OCI-LY1 (cell line): ENCODE data around the gene C2orf72.

ENCODE experiments used
- H2AFZ ChIP-seq: fragments of 200-600 bp; sonication (generic), shearing (Covaris generic); 2 replicates; pipeline ENCODE4 v1.6.0; 2014; ENCODE audit warnings: antibody characterized with exemption, mild to moderate bottlenecking, low read length
- H3F3A ChIP-seq: fragments of 200-600 bp; sonication (generic), shearing (Covaris generic); 2 replicates; pipeline ENCODE4 v1.6.0; 2014; ENCODE audit warnings: mild to moderate bottlenecking, antibody characterized with exemption, low read length, moderate library complexity; ENCODE audit not compliant: insufficient read depth
- H3K27ac ChIP-seq: fragments of 200-600 bp; sonication (generic); 2 replicates; pipeline ENCODE4 v1.5.1; 2014; ENCODE audit warnings: low read length, mixed run types, mild to moderate bottlenecking, low read depth; ENCODE audit not compliant: poor library complexity, severe bottlenecking
- H3K27me3 ChIP-seq: fragments of 200-600 bp; sonication (generic); 2 replicates; pipeline ENCODE4 v1.6.0; 2014; ENCODE audit warnings: antibody characterized with exemption, mild to moderate bottlenecking, low read length, moderate library complexity; ENCODE audit not compliant: insufficient read depth
- H3K36me3 ChIP-seq: fragments of 200-600 bp; sonication (generic); 2 replicates; pipeline ENCODE4 v1.6.1; 2014; ENCODE audit warnings: mild to moderate bottlenecking, antibody characterized with exemption, low read length, moderate library complexity, mixed read lengths; ENCODE audit not compliant: insufficient read depth
- H3K4me1 ChIP-seq: fragments of 200-600 bp; sonication (generic); 2 replicates; pipeline ENCODE4 v1.5.1; 2014; ENCODE audit warnings: mild to moderate bottlenecking, low read length, moderate library complexity; ENCODE audit not compliant: insufficient read depth, severe bottlenecking
- H3K4me2 ChIP-seq: fragments of 200-600 bp; sonication (generic), shearing (Covaris generic); 2 replicates; pipeline ENCODE4 v1.6.1; 2014; ENCODE audit warnings: low read length
- H3K4me3 ChIP-seq: fragments of 200-600 bp; sonication (generic); 2 replicates; pipeline ENCODE4 v1.5.1; 2014; ENCODE audit warnings: low read length, low read depth, mild to moderate bottlenecking, mixed read lengths; ENCODE audit not compliant: poor library complexity, severe bottlenecking
- H3K79me2 ChIP-seq: fragments of 200-600 bp; shearing (Covaris generic); 2 replicates; pipeline ENCODE4 v1.6.1; 2016; ENCODE audit warnings: mixed run types, low read length, mixed read lengths; ENCODE audit not compliant: insufficient read depth
- H3K9ac ChIP-seq: fragments of 200-600 bp; sonication (generic), shearing (Covaris generic); 2 replicates; pipeline ENCODE4 v1.6.1; 2014; ENCODE audit warnings: mild to moderate bottlenecking, low read length, mixed read lengths
- H3K9me2 ChIP-seq: fragments of 200-600 bp; sonication (generic), shearing (Covaris generic); 2 replicates; pipeline ENCODE4 v1.6.1; 2014; ENCODE audit warnings: low read depth, mild to moderate bottlenecking, low read length, mixed read lengths
- H3K9me3 ChIP-seq: fragments of 200-600 bp; shearing (Covaris generic); 2 replicates; pipeline ENCODE4 v1.6.1; 2014; ENCODE audit warnings: low read length, mixed read lengths
- H4K20me1 ChIP-seq: fragments of 200-600 bp; sonication (generic), shearing (Covaris generic); 2 replicates; pipeline ENCODE4 v1.6.0; 2016; ENCODE audit warnings: mild to moderate bottlenecking, low read length; ENCODE audit not compliant: insufficient read depth
- CTCF ChIP-seq: fragments of 200-600 bp; sonication (generic), shearing (Covaris generic); IDR thresholded peaks from 2 replicates; pipeline ENCODE4 v1.5.1; 2017; ENCODE audit warnings: mild to moderate bottlenecking, antibody characterized with exemption, low read length, moderate library complexity, mixed read lengths
- EZH2 ChIP-seq: fragments of 200-600 bp; sonication (generic), shearing (Covaris generic); IDR thresholded peaks from 2 replicates; pipeline ENCODE4 v1.8.0; 2017; ENCODE audit warnings: borderline replicate concordance, mixed run types, mild to moderate bottlenecking, antibody characterized with exemption, low read length, moderate library complexity, mixed read lengths

The C2orf72 gene

GRCh38 chr2:231015926-231016325 lies 21.4 kb upstream of the C2orf72 start:
- H3K27ac ChIP-seq, result no peak overlapping the region
- no peaks in the 10 kb centered on the region for H3F3A ChIP-seq
- no peaks in the 10 kb centered on the region for H3K4me1 ChIP-seq
- H4K20me1 ChIP-seq, result no peaks in the 10 kb centered on the region
- no peak overlapping the region for H2AFZ ChIP-seq
- H3K9me3 ChIP-seq, result no peaks in the 10 kb centered on the region
- H3K9me2 ChIP-seq, result no peaks in the 10 kb centered on the region
- no peaks in the 10 kb centered on the region for H3K36me3 ChIP-seq
- no peak overlapping the region for H3K4me3 ChIP-seq
- H3K27me3 ChIP-seq, result no peaks in the 10 kb centered on the region; the same call in 1 of the 2 replicates
- H3K79me2 ChIP-seq, result no peaks in the 10 kb centered on the region
- no peak overlapping the region for H3K9ac ChIP-seq
- no peak overlapping the region for H3K4me2 ChIP-seq
- TF ChIP-seq EZH2, result no peak
- no peak for TF ChIP-seq CTCF

- no peak overlapping the region for H3K27ac ChIP-seq
- no peak for TF ChIP-seq EZH2
- no peak for TF ChIP-seq CTCF
- H3F3A ChIP-seq, result no peaks in the 10 kb centered on the region
- no peaks in the 10 kb centered on the region for H4K20me1 ChIP-seq
- H3K36me3 ChIP-seq, result no peaks in the 10 kb centered on the region
- H3K27me3 ChIP-seq, result peaks cover 3% of the 10 kb centered on the region; the same call in 1 of the 2 replicates
- no peaks in the 10 kb centered on the region for H3K4me1 ChIP-seq
- H3K9me3 ChIP-seq, result no peaks in the 10 kb centered on the region
- no peaks in the 10 kb centered on the region for H3K9me2 ChIP-seq
- H3K4me3 ChIP-seq, result no peak overlapping the region
- H3K9ac ChIP-seq, result no peak overlapping the region
- no peak overlapping the region for H2AFZ ChIP-seq
- H3K4me2 ChIP-seq, result no peak overlapping the region
- H3K79me2 ChIP-seq, result no peaks in the 10 kb centered on the region
These were observed 20.6 kb upstream of the C2orf72 start for GRCh38 chr2:231016566-231017230.

- H3F3A ChIP-seq, result no peaks in the 10 kb centered on the region
- no peak overlapping the region for H3K4me2 ChIP-seq
- no peaks in the 10 kb centered on the region for H3K9me3 ChIP-seq
- no peak overlapping the region for H3K27ac ChIP-seq
- H3K36me3 ChIP-seq, result no peaks in the 10 kb centered on the region
- no peaks in the 10 kb centered on the region for H4K20me1 ChIP-seq
- H3K27me3 ChIP-seq, result peaks cover 3% of the 10 kb centered on the region; the same call in 1 of the 2 replicates
- H3K9ac ChIP-seq, result no peak overlapping the region
- TF ChIP-seq EZH2 (no peak), CTCF (no peak)
- H2AFZ ChIP-seq, result no peak overlapping the region
- no peaks in the 10 kb centered on the region for H3K9me2 ChIP-seq
- H3K4me1 ChIP-seq, result no peaks in the 10 kb centered on the region
- no peaks in the 10 kb centered on the region for H3K79me2 ChIP-seq
- no peak overlapping the region for H3K4me3 ChIP-seq
These were observed 20.1 kb upstream of the C2orf72 start for GRCh38 chr2:231017231-231017598.
